Loucy (cell line): ENCODE data around the gene PFKFB3.

Experiments used
- EZH2phosphoT487 ChIP-seq: fragments of 200-600 bp; IDR thresholded peaks from 2 replicates; pipeline ENCODE4 v1.6.1; 2018; ENCODE audit warnings: antibody characterized with exemption, mild to moderate bottlenecking, moderate library complexity, borderline replicate concordance
- TF ChIP-seq, protein P1 (sequence below): fragments of 200-600 bp; sonication (generic); conservative IDR thresholded peaks from 2 replicates; pipeline ENCODE4 v1.5.1; 2014; ENCODE audit warnings: mild to moderate bottlenecking, antibody characterized with exemption, low read length

DNA sequence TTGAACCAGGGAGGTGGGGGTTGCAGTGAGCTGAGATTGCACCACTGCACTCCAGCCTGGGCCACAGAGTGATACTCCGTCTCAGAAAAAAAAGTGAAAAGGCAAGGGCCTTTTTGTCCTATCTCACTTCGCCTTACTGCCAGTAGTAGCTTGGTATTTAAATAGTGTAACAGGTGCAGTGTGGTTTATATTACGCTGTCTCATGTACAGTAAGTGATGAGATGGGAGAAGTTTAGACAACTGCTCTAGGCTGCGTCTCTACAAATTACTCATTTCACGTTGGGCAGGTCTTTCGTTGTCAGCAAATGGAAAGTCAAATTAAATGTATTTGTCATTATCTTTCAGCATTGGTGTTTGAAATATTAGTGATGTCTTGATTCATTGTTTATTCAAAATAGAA is 15.5 kb upstream of the PFKFB3 start:
- TF ChIP-seq, protein P1, sequence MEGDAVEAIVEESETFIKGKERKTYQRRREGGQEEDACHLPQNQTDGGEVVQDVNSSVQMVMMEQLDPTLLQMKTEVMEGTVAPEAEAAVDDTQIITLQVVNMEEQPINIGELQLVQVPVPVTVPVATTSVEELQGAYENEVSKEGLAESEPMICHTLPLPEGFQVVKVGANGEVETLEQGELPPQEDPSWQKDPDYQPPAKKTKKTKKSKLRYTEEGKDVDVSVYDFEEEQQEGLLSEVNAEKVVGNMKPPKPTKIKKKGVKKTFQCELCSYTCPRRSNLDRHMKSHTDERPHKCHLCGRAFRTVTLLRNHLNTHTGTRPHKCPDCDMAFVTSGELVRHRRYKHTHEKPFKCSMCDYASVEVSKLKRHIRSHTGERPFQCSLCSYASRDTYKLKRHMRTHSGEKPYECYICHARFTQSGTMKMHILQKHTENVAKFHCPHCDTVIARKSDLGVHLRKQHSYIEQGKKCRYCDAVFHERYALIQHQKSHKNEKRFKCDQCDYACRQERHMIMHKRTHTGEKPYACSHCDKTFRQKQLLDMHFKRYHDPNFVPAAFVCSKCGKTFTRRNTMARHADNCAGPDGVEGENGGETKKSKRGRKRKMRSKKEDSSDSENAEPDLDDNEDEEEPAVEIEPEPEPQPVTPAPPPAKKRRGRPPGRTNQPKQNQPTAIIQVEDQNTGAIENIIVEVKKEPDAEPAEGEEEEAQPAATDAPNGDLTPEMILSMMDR: no peak
- no peak for TF ChIP-seq EZH2phosphoT487
